Neural progenitor cell (in vitro differentiated cells): Measurements from ENCODE around the gene SNAPC2. TPM values are rescaled to one million over a fixed set of nuclear protein-coding genes. Genes with fewer than 3 reads are reported as not detected.

Experiments used
- DNase-seq: peaks from one replicate; pipeline ENCODE4 v3.0.0-alpha.2; 2016; ENCODE audit warnings: low spot score
- H2AFZ ChIP-seq: fragments of 200-600 bp; sonication (generic); replicated peaks from 2 replicates; pipeline ENCODE4 v1.6.1; 2016; ENCODE audit warnings: antibody characterized with exemption
- H3F3A ChIP-seq: fragments of 200-600 bp; sonication (generic); 2 replicates; pipeline ENCODE4 v1.6.1; 2016; ENCODE audit warnings: antibody characterized with exemption, low read depth
- H3K27ac ChIP-seq: fragments of 200-600 bp; sonication (generic); 2 replicates; pipeline ENCODE4 v1.5.1; 2016; ENCODE audit warnings: mild to moderate bottlenecking
- H3K27me3 ChIP-seq: fragments of 200-600 bp; sonication (generic); 2 replicates; pipeline ENCODE4 v1.6.1; 2016; ENCODE audit warnings: mild to moderate bottlenecking, moderate library complexity
- H3K36me3 ChIP-seq: fragments of 200-600 bp; sonication (generic); 2 replicates; pipeline ENCODE4 v1.5.1; 2016
- H3K4me1 ChIP-seq: fragments of 200-600 bp; sonication (generic); 2 replicates; pipeline ENCODE4 v1.6.1; 2016; ENCODE audit warnings: mixed run types
- H3K4me2 ChIP-seq: fragments of 200-600 bp; sonication (generic); 2 replicates; pipeline ENCODE4 v1.6.1; 2016
- H3K4me3 ChIP-seq: fragments of 200-600 bp; sonication (generic); 2 replicates; pipeline ENCODE4 v1.5.1; 2016
- H3K79me2 ChIP-seq: fragments of 200-600 bp; sonication (generic); 2 replicates; pipeline ENCODE4 v1.6.1; 2016; ENCODE audit warnings: low read depth
- H3K9ac ChIP-seq: fragments of 200-600 bp; sonication (generic); 2 replicates; pipeline ENCODE4 v1.6.1; 2016
- H3K9me3 ChIP-seq: fragments of 200-600 bp; sonication (generic); 2 replicates; pipeline ENCODE4 v1.5.1; 2016; ENCODE audit warnings: low read depth
- H4K20me1 ChIP-seq: fragments of 200-600 bp; sonication (generic); 2 replicates; pipeline ENCODE4 v1.6.1; 2016; ENCODE audit warnings: low read depth
- H3K27ac Mint-ChIP-seq: 3 replicates; pipeline ENCODE4 v1.8.0; 2021; ENCODE audit warnings: mixed read lengths
- H3K27me3 Mint-ChIP-seq: 2 replicates; pipeline ENCODE4 v1.8.0; 2022; ENCODE audit warnings: low read depth, mild to moderate bottlenecking, inconsistent platforms, moderate library complexity, mixed read lengths; ENCODE audit not compliant: insufficient read depth
- H3K36me3 Mint-ChIP-seq: 3 replicates; pipeline ENCODE4 v1.8.0; 2021; ENCODE audit warnings: mixed read lengths
- H3K4me1 Mint-ChIP-seq: 3 replicates; pipeline ENCODE4 v1.8.0; 2021; ENCODE audit warnings: mixed read lengths
- H3K4me3 Mint-ChIP-seq: 3 replicates; pipeline ENCODE4 v1.8.0; 2021; ENCODE audit warnings: mild to moderate bottlenecking, moderate library complexity, mixed read lengths
- H3K9me3 Mint-ChIP-seq: 3 replicates; pipeline ENCODE4 v1.8.0; 2020; ENCODE audit warnings: mixed read lengths
- CTCF ChIP-seq: fragments of 200-600 bp; sonication (generic); IDR thresholded peaks from 2 replicates; pipeline ENCODE4 v1.5.1; 2017; ENCODE audit warnings: antibody characterized with exemption, mild to moderate bottlenecking
- EZH2 ChIP-seq: fragments of 200-600 bp; sonication (generic); IDR thresholded peaks from 2 replicates; pipeline ENCODE4 v1.6.1; 2017; ENCODE audit warnings: antibody characterized with exemption, mild to moderate bottlenecking, moderate library complexity
- EZH2phosphoT487 ChIP-seq: fragments of 200-600 bp; sonication (generic); IDR thresholded peaks from 2 replicates; pipeline ENCODE4 v1.6.1; 2017; ENCODE audit warnings: antibody characterized with exemption
- total RNA-seq: library from RNA; depleted of rRNA; stranded (reverse); fragments of >200 nt; gene quantifications from 2 replicates; pipeline ENCODE4 v1.2.3, GENCODE V29; 2015; ENCODE audit warnings: low replicate concordance

Gene SNAPC2
- total RNA-seq, 1 donor from 2014 or later = 5.7 TPM

- no peaks in the 10 kb centered on the region for H3K79me2 ChIP-seq
- Mint-ChIP-seq H3K9me3 (no peaks in the 10 kb centered on the region), H3K36me3 (no peaks in the 10 kb centered on the region), H3K4me3 (no peak overlapping the region), H3K4me1 (peaks cover 5% of the 10 kb centered on the region), H3K27me3 (peaks cover 3% of the 10 kb centered on the region), H3K27ac (no peak overlapping the region)
- peak overlapping the region; percentile 37 for H3K9ac ChIP-seq
- no peaks in the 10 kb centered on the region for H3K4me1 ChIP-seq
- H2AFZ ChIP-seq = no peak overlapping the region
- H3K4me2 ChIP-seq = no peak overlapping the region
- DNase-seq = no peak
- H3F3A ChIP-seq = no peaks in the 10 kb centered on the region
- no peaks in the 10 kb centered on the region for H3K9me3 ChIP-seq
- H3K36me3 ChIP-seq = no peaks in the 10 kb centered on the region
- no peak for TF ChIP-seq EZH2phosphoT487
- TF ChIP-seq CTCF = no peak
- no peak for TF ChIP-seq EZH2
- peaks cover 6% of the 10 kb centered on the region for H3K27me3 ChIP-seq
- H3K27ac ChIP-seq = no peak overlapping the region
- H4K20me1 ChIP-seq = no peaks in the 10 kb centered on the region
- H3K4me3 ChIP-seq = no peak overlapping the region
Measured at GRCh38 chr19:7894612-7895309, 25.4 kb upstream of the SNAPC2 start.

GRCh38 chr19:7895565-7895964 is 24.6 kb upstream of the SNAPC2 start:
- Histone ChIP-seq H3K4me2 (no peak overlapping the region), H3K79me2 (no peaks in the 10 kb centered on the region), H3K36me3 (no peaks in the 10 kb centered on the region), H3K4me3 (no peak overlapping the region), H2AFZ (no peak overlapping the region), H3K4me1 (no peaks in the 10 kb centered on the region), H3K27me3 (no peaks in the 10 kb centered on the region), H3K9ac (no peak overlapping the region), H3K27ac (no peak overlapping the region), H3F3A (no peaks in the 10 kb centered on the region), H4K20me1 (no peaks in the 10 kb centered on the region), H3K9me3 (no peaks in the 10 kb centered on the region)
- no peak for DNase-seq
- H3K36me3 Mint-ChIP-seq = no peaks in the 10 kb centered on the region
- H3K4me3 Mint-ChIP-seq = no peak overlapping the region
- no peaks in the 10 kb centered on the region for H3K9me3 Mint-ChIP-seq
- peaks cover 5% of the 10 kb centered on the region for H3K4me1 Mint-ChIP-seq
- TF ChIP-seq EZH2 = no peak
- TF ChIP-seq CTCF = no peak
- TF ChIP-seq EZH2phosphoT487 = no peak
- H3K27me3 Mint-ChIP-seq = peaks cover 4% of the 10 kb centered on the region
- no peak overlapping the region for H3K27ac Mint-ChIP-seq

- no peaks in the 10 kb centered on the region for H3K9me3 Mint-ChIP-seq
- TF ChIP-seq EZH2phosphoT487 (no peak), CTCF (no peak), EZH2 (no peak)
- H3K4me1 Mint-ChIP-seq = no peaks in the 10 kb centered on the region
Measured at GRCh38 chr19:7897292-7897691, 22.8 kb upstream of the SNAPC2 start.

More at GRCh38 chr19:7897292-7897691, 22.8 kb upstream of the SNAPC2 start:
- no peak for DNase-seq
- no peak overlapping the region for H3K4me3 ChIP-seq
- H4K20me1 ChIP-seq = no peaks in the 10 kb centered on the region
- no peak overlapping the region for H3K9ac ChIP-seq
- Mint-ChIP-seq H3K4me3 (no peak overlapping the region), H3K36me3 (no peaks in the 10 kb centered on the region), H3K27ac (no peak overlapping the region), H3K27me3 (peaks cover 5% of the 10 kb centered on the region)
- H3K27me3 ChIP-seq = no peaks in the 10 kb centered on the region
- no peak overlapping the region for H2AFZ ChIP-seq
- no peaks in the 10 kb centered on the region for H3K4me1 ChIP-seq
- H3F3A ChIP-seq = no peaks in the 10 kb centered on the region
- no peak overlapping the region for H3K4me2 ChIP-seq
- no peaks in the 10 kb centered on the region for H3K36me3 ChIP-seq
- H3K9me3 ChIP-seq = no peaks in the 10 kb centered on the region
- no peaks in the 10 kb centered on the region for H3K79me2 ChIP-seq
- no peak overlapping the region for H3K27ac ChIP-seq
